HCT116 (cell line): ENCODE results near the gene MMADHC. TPM values are rescaled to one million over a fixed set of nuclear protein-coding genes. Genes with fewer than 3 reads are reported as not detected.

Experiments
- ATAC-seq: fragments of 200-7000 bp; cut with Tn5 transposase; 2 replicates; pipeline ENCODE4 v1.9.1; 2020; ENCODE audit warnings: mild to moderate bottlenecking, moderate library complexity
- BruUV-seq: library from RNA; stranded (reverse); fragments of 400-500 nt; replicated peaks from 2 replicates; lab custom pipeline; 2021; lab: Mats Ljungman, UMichigan
- CTCF ChIA-PET: fragments of 300-600 bp; sonication (Branson Sonifier 250); formaldehyde crosslinking; loops from one replicate; lab custom pipeline; 2021; ENCODE audit warnings: antibody characterized with exemption; lab: Charles Lee
- POLR2A ChIA-PET: fragments of 300-600, 350-600 bp; sonication (Branson Sonifier 250); formaldehyde crosslinking; loops from one replicate; lab custom pipeline; 2021; ENCODE audit warnings: antibody characterized with exemption; lab: Charles Lee
- RAD21 ChIA-PET, 2 experiments: fragments of 300-600 bp; sonication (Branson Sonifier 250); formaldehyde crosslinking; loops; one replicate each; lab custom pipeline; 2023; ENCODE audit warnings: low total read pairs in 2 of 2; ENCODE audit not compliant: uncharacterized antibody in 2 of 2, unreplicated experiment in 2 of 2, low non-redundant PET in 1 of 2; lab: Charles Lee
- DNase-seq: peaks from one replicate; pipeline ENCODE4 v3.0.0-alpha.2; 2010; ENCODE audit warnings: low read depth, low spot score
- H2AFZ ChIP-seq: fragments of 200-600 bp; shearing (Covaris generic), sonication (generic); 2 replicates; pipeline ENCODE4 v1.6.1; 2017; ENCODE audit warnings: low read depth, mixed run types, mixed read lengths, antibody characterized with exemption, low read length; ENCODE audit not compliant: poor library complexity, severe bottlenecking
- H3K27ac ChIP-seq: 2 replicates; pipeline ENCODE4 v1.5.1; 2012; ENCODE audit warnings: low read depth, low read length
- H3K27me3 ChIP-seq: fragments of 200-600 bp; sonication (generic); 2 replicates; pipeline ENCODE4 v1.6.1; 2016; ENCODE audit warnings: mixed run types, low read length, mixed read lengths; ENCODE audit not compliant: insufficient read depth
- H3K36me3 ChIP-seq, 2 experiments: fragments of 200-500 bp in 1 of 2; fragments of 200-600 bp in 1 of 2; sonication (Bioruptor generic) in 1 of 2; sonication (generic) in 1 of 2; 2 replicates each; pipeline versions ENCODE4 v1.5.1 to v1.6.1; 2014 to 2016; ENCODE audit warnings: low read length in 2 of 2, inconsistent platforms in 1 of 2, mixed read lengths in 1 of 2, mixed run types in 1 of 2; ENCODE audit not compliant: insufficient read depth in 2 of 2, control insufficient read depth in 1 of 2
- H3K4me1 ChIP-seq, 2 experiments: fragments of 200-600 bp in 1 of 2; sonication (generic) in 1 of 2; 2 replicates each; pipeline versions ENCODE4 v1.5.1 to v1.6.1; 2012 to 2017; ENCODE audit warnings: low read length in 2 of 2, inconsistent platforms in 1 of 2, mild to moderate bottlenecking in 1 of 2, mixed read lengths in 1 of 2, mixed run types in 1 of 2, moderate library complexity in 1 of 2; ENCODE audit not compliant: insufficient read depth in 2 of 2, control insufficient read depth in 1 of 2
- H3K4me2 ChIP-seq: fragments of 200-600 bp; sonication (generic); 2 replicates; pipeline ENCODE4 v1.6.1; 2017; ENCODE audit warnings: mixed run types, low read length, mixed read lengths
- H3K4me3 ChIP-seq, 2 experiments: fragments of 200-600 bp in 1 of 2; sonication (generic) in 1 of 2; replicated peaks in 1 of 2; 2 replicates each; pipeline ENCODE4 v1.5.1; 2011 to 2016; ENCODE audit warnings: low read length in 2 of 2, control low read depth in 1 of 2, low read depth in 1 of 2, mild to moderate bottlenecking in 1 of 2, mixed read lengths in 1 of 2, mixed run types in 1 of 2
- H3K79me2 ChIP-seq: fragments of 200-600 bp; sonication (generic); 2 replicates; pipeline ENCODE4 v1.6.1; 2017; ENCODE audit warnings: mild to moderate bottlenecking, mixed run types, low read length, moderate library complexity, mixed read lengths; ENCODE audit not compliant: insufficient read depth
- H3K9ac ChIP-seq: fragments of 200-600 bp; sonication (generic); 2 replicates; pipeline ENCODE4 v1.6.1; 2016; ENCODE audit warnings: low read length, mixed read lengths
- H3K9me2 ChIP-seq: fragments of 200-600 bp; sonication (generic), shearing (Covaris generic); 2 replicates; pipeline ENCODE4 v1.6.1; 2017; ENCODE audit warnings: mixed run types, mild to moderate bottlenecking, moderate library complexity; ENCODE audit not compliant: insufficient read depth
- H3K9me3 ChIP-seq, 2 experiments: fragments of 200-500 bp in 1 of 2; fragments of 200-600 bp in 1 of 2; sonication (Bioruptor generic) in 1 of 2; sonication (generic) in 1 of 2; 2 replicates each; pipeline ENCODE4 v1.6.1; 2014 to 2017; ENCODE audit warnings: low read length in 2 of 2, mixed read lengths in 2 of 2, inconsistent platforms in 1 of 2, low read depth in 1 of 2, mild to moderate bottlenecking in 1 of 2, mixed run types in 1 of 2, moderate library complexity in 1 of 2; ENCODE audit not compliant: control insufficient read depth in 1 of 2, insufficient read depth in 1 of 2
- H4K20me1 ChIP-seq: fragments of 200-600 bp; sonication (generic), shearing (Covaris generic); 2 replicates; pipeline ENCODE4 v1.6.1; 2017; ENCODE audit warnings: mixed run types, mild to moderate bottlenecking, moderate library complexity; ENCODE audit not compliant: insufficient read depth
- EGR1 ChIP-seq: IDR thresholded peaks from 2 replicates; pipeline ENCODE4 v1.6.1; 2012; ENCODE audit warnings: low read depth
- ELF1 ChIP-seq: IDR thresholded peaks from 2 replicates; pipeline ENCODE4 v1.6.1; 2012; ENCODE audit warnings: low read depth, borderline replicate concordance
- EZH2 ChIP-seq: fragments of 200-600 bp; sonication (generic); IDR thresholded peaks from 2 replicates; pipeline ENCODE4 v1.6.1; 2017; ENCODE audit warnings: antibody characterized with exemption, mixed run types
- EZH2phosphoT487 ChIP-seq: fragments of 200-600 bp; IDR thresholded peaks from 2 replicates; pipeline ENCODE4 v1.6.1; 2018; ENCODE audit warnings: antibody characterized with exemption, borderline replicate concordance
- JUND ChIP-seq: IDR thresholded peaks from 2 replicates; pipeline ENCODE4 v1.6.1; 2012
- POLR2AphosphoS5 ChIP-seq: IDR thresholded peaks from 2 replicates; pipeline ENCODE4 v1.6.1; 2011; ENCODE audit warnings: mild to moderate bottlenecking, low read depth, low read length, moderate library complexity
- RAD21 ChIP-seq: IDR thresholded peaks from 2 replicates; pipeline ENCODE4 v1.6.1; 2012; ENCODE audit warnings: low read depth, mild to moderate bottlenecking
- SP1 ChIP-seq: IDR thresholded peaks from 2 replicates; pipeline ENCODE4 v1.6.1; 2012; ENCODE audit warnings: low read depth
- SRF ChIP-seq: IDR thresholded peaks from 2 replicates; pipeline ENCODE4 v1.6.1; 2012; ENCODE audit warnings: low read depth
- YY1 ChIP-seq: IDR thresholded peaks from 2 replicates; pipeline ENCODE4 v1.6.1; 2011; ENCODE audit warnings: low read length, low read depth, moderate library complexity, mild to moderate bottlenecking; ENCODE audit not compliant: insufficient replicate concordance; ENCODE audit errors: extremely low read depth
- ZBTB33 ChIP-seq: IDR thresholded peaks from 2 replicates; pipeline ENCODE4 v1.6.1; 2011; ENCODE audit warnings: mild to moderate bottlenecking, low read length, moderate library complexity; ENCODE audit not compliant: insufficient replicate concordance; ENCODE audit errors: extremely low read depth
- intact Hi-C: fragments of 100-400 bp; cut with micrococcal nuclease; formaldehyde crosslinking; loops from 2 replicates; pipeline ENCODE4 v1.10.0; 2022
- total RNA-seq: library from RNA; stranded (reverse); gene quantifications from one replicate; pipeline ENCODE4 v1.2.1, GENCODE V29; 2021; ENCODE audit not compliant: unreplicated experiment

MMADHC gene
- total RNA-seq, 1 experiment from 2014 or later, result 135 TPM

GRCh38 chr2:149543845-149544244 is 43.7 kb downstream of the MMADHC start (continued):
- no peak for TF ChIP-seq EZH2phosphoT487
- no peak for TF ChIP-seq EGR1
- TF ChIP-seq ELF1, result no peak
- TF ChIP-seq EZH2, result no peak

DNA sequence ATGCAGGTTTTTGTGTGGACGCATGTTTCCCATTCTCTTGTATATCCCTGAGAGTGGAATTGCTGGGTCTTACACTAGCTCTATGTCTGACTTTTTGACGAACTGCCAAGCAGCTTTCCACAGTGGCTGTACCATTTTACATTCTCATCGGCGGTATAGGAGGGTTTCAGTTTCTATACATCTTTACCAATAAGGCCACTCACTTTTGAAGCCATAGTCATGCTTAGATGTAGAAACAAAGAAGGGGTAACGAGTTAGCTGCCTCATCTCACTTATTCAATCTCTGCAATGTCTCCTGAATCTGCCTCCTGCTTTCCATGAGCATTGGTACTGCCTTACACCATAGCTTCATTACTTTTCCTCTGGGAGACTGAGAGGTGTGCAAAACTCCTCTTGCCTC is 47.4 kb downstream of the MMADHC start:
- H3K4me2 ChIP-seq, result no peak overlapping the region
- ChIA-PET RAD21 (no interaction called here), CTCF (no interaction called here), POLR2A (no interaction called here)
- H3K9ac ChIP-seq, result no peak overlapping the region
- no peak overlapping the region for H3K27ac ChIP-seq
- no peak overlapping the region for H2AFZ ChIP-seq
- BruUV-seq, result no TSS peak
- H4K20me1 ChIP-seq, result no peaks in the 10 kb centered on the region
- intact Hi-C loops, result no loop called here
- H3K9me3 ChIP-seq, result no peaks in the 10 kb centered on the region
- no peaks in the 10 kb centered on the region for H3K9me2 ChIP-seq
- no peaks in the 10 kb centered on the region for H3K36me3 ChIP-seq
- TF ChIP-seq YY1 (no peak), SRF (no peak), RAD21 (no peak), SP1 (no peak), POLR2AphosphoS5 (no peak)
- no peak for ATAC-seq
- H3K4me3 ChIP-seq, result no peak overlapping the region
- no peaks in the 10 kb centered on the region for H3K79me2 ChIP-seq
- H3K4me1 ChIP-seq, result 0 out of 4 replicates have a peak, but pooled peaks cover 0 to 3% of the 10 kb centered on the region in 2 experiments
- no peak for DNase-seq
- no peaks in the 10 kb centered on the region for H3K27me3 ChIP-seq

DNA sequence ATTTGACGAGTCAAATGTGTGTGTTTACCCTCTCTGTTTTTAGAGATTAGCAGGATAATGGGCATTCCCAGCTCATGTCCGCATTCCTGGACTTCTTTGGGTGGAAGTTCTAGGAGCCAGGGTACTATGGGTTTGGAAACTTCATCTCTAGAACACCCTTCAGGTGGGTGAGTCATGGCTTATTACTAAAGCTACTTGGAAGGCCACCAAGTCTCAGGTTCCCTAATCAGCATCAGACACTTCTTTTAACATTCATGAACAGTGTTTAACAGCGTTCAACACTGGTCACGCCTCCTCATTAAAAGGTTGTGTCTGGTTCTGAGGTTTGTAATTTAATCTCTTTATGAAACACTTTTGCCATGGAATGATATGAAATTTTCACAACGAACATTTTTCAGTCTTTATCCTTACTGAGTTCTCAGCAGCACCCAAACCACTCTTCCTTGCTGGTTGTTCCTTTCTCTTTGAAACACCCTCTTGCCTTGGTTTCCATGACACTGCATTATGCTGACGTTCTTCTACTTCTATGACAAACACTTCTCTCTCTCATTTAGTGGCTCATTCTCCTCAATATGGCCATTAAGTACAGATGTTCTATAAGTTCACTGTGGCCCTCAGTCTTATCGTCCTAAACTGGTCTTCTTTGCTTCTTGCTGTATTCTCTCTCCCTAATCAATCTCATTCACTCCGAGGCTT is 49.3 kb downstream of the MMADHC start:
- Histone ChIP-seq H3K27me3 (no peaks in the 10 kb centered on the region), H3K4me1 (0 out of 4 replicates have a peak, but pooled peaks cover 0 to 3% of the 10 kb centered on the region in 2 experiments), H2AFZ (no peak overlapping the region), H3K4me2 (no peak overlapping the region), H3K9me2 (no peaks in the 10 kb centered on the region), H3K9me3 (no peaks in the 10 kb centered on the region), H3K4me3 (no peak overlapping the region), H3K36me3 (no peaks in the 10 kb centered on the region), H4K20me1 (no peaks in the 10 kb centered on the region), H3K79me2 (no peaks in the 10 kb centered on the region), H3K27ac (no peak overlapping the region), H3K9ac (no peak overlapping the region)
- no TSS peak for BruUV-seq
- POLR2A ChIA-PET, result no interaction called here
- DNase-seq (no peak), ATAC-seq (no peak)
- RAD21 ChIA-PET, result no interaction called here
- CTCF ChIA-PET, result no interaction called here
- TF ChIP-seq ZBTB33, result no peak
- TF ChIP-seq JUND, result 0 out of 2 replicates have a peak, but pooled peaks have one; percentile 32
- TF ChIP-seq RAD21, result no peak
- intact Hi-C loops, result no loop called here
